Kidney (tissue), 14 donors: ENCODE data around the gene PIP4K2A. TPM values are rescaled to one million over a fixed set of nuclear protein-coding genes. Genes with fewer than 3 reads are reported as not detected.

ENCODE experiments used
- DNase-seq, 5 donors: peaks; one replicate each; pipeline ENCODE4 v3.0.0-alpha.2; 2013 to 2020
- FAIRE-seq: peaks from 2 replicates; lab custom pipeline; 2012; peaks lifted over from hg19 to GRCh38; lab: Jason Lieb, UNC
- H3K27ac ChIP-seq, 2 donors: one replicate each; pipeline ENCODE4 v1.7.0; 2013; ENCODE audit warnings: low read depth in 2 of 2, low read length in 2 of 2, inconsistent platforms in 1 of 2
- H3K27me3 ChIP-seq: one replicate; pipeline ENCODE4 v1.7.1; 2013; ENCODE audit warnings: low read length, inconsistent platforms; ENCODE audit not compliant: control insufficient read depth, insufficient read depth
- H3K36me3 ChIP-seq, 3 donors: one replicate each; pipeline versions ENCODE4 v1.7.0 to v1.7.1; 2013; ENCODE audit warnings: low read length in 3 of 3, control low read depth in 1 of 3, inconsistent platforms in 1 of 3; ENCODE audit not compliant: insufficient read depth in 3 of 3, control insufficient read depth in 2 of 3
- H3K4me1 ChIP-seq, 3 donors: one replicate each; pipeline versions ENCODE4 v1.7.0 to v1.7.1; 2013; ENCODE audit warnings: low read length in 3 of 3, inconsistent platforms in 1 of 3, low read depth in 1 of 3; ENCODE audit not compliant: control insufficient read depth in 2 of 3, insufficient read depth in 2 of 3
- H3K4me3 ChIP-seq, 3 donors: one replicate each; pipeline versions ENCODE4 v1.7.0 to v1.8.1; 2013; ENCODE audit warnings: low read length in 3 of 3, control low read depth in 1 of 3, inconsistent platforms in 1 of 3
- H3K9ac ChIP-seq, 3 donors: one replicate each; pipeline versions ENCODE4 v1.7.0 to v1.7.1; 2013; ENCODE audit warnings: low read length in 3 of 3, control low read depth in 1 of 3, inconsistent platforms in 1 of 3
- H3K9me3 ChIP-seq, 3 donors: one replicate each; pipeline versions ENCODE4 v1.7.0 to v1.7.1; 2013; ENCODE audit warnings: low read length in 3 of 3, control low read depth in 1 of 3, inconsistent platforms in 1 of 3; ENCODE audit not compliant: control insufficient read depth in 2 of 3, insufficient read depth in 1 of 3
- intact Hi-C: fragments of 100-400 bp; cut with DNase I; formaldehyde crosslinking; loops from one replicate; pipeline ENCODE4 v1.11.1; 2022
- polyA plus RNA-seq: library from polyadenylated mRNA; stranded (reverse); fragments of 350-450 nt; fragmentation: Illumina TruSeq; extraction: RNeasy Lipid Tissue Mini Kit (QIAGEN cat#74804); gene quantifications from one replicate; pipeline ENCODE4 v1.2.3, GENCODE V29; 2014; ENCODE audit warnings: low read depth, low replicate concordance; ENCODE audit not compliant: insufficient read depth
- total RNA-seq: library from RNA; stranded (reverse); fragmentation: NEBNext Ultra II Directional; extraction: Animal tissue kit (Norgen Biotek cat#: 25700); gene quantifications from one replicate; pipeline ENCODE4 v1.2.1, GENCODE V29; 2021
- TF ChIP-seq, protein P1 (sequence below): IDR thresholded peaks from 3 replicates; pipeline ENCODE4 v1.5.1; 2012; ENCODE audit warnings: mild to moderate bottlenecking, moderate library complexity, borderline replicate concordance; ENCODE audit not compliant: insufficient read depth; ENCODE audit errors: extremely low read depth
- donor health status: control.
- donor health status: control.
- donor health status: control.
- donor health status: control.
- donor health status: control.
- donor health status: DM: yes; HTN: yes; CAD: no.
- donor health status: Normal renal cell carcinoma (clear cell type).

PIP4K2A gene
- total and polyA plus RNA-seq, 2 donors from 2014 or later: 12.2 to 54.6 TPM

DNA sequence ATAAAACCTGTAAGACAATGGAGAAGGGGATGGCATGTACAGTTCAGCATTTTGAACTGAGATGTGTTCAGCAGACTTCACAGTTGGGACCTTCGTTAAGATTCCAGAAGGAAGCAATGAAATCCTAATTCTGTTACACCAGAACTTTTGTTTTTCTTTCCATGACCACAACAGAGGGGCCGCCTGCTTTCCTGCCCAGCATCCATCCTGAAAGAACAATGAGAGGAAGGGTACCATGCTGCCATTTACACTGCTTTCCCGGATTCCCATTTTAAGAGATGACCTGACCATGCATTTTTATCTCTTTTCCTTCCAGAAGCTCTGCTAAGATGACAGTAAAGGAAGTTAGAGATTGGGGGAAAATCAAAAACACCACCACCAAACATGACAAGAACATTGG, 92.7 kb downstream of the PIP4K2A start:
- DNase-seq (no peak), FAIRE-seq (no peak)
- TF ChIP-seq, protein P1, sequence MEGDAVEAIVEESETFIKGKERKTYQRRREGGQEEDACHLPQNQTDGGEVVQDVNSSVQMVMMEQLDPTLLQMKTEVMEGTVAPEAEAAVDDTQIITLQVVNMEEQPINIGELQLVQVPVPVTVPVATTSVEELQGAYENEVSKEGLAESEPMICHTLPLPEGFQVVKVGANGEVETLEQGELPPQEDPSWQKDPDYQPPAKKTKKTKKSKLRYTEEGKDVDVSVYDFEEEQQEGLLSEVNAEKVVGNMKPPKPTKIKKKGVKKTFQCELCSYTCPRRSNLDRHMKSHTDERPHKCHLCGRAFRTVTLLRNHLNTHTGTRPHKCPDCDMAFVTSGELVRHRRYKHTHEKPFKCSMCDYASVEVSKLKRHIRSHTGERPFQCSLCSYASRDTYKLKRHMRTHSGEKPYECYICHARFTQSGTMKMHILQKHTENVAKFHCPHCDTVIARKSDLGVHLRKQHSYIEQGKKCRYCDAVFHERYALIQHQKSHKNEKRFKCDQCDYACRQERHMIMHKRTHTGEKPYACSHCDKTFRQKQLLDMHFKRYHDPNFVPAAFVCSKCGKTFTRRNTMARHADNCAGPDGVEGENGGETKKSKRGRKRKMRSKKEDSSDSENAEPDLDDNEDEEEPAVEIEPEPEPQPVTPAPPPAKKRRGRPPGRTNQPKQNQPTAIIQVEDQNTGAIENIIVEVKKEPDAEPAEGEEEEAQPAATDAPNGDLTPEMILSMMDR: no peak
- H3K27ac ChIP-seq: peak overlapping the region; percentile 63 to 67
- no peaks in the 10 kb centered on the region for H3K36me3 ChIP-seq
- H3K4me1 ChIP-seq: peaks cover 3 to 45% (median 20%) of the 10 kb centered on the region in 3 donors
- no peak overlapping the region for H3K9ac ChIP-seq
- intact Hi-C loops: no loop called here
- H3K27me3 ChIP-seq: no peaks in the 10 kb centered on the region
- H3K4me3 ChIP-seq: no peak overlapping the region
- no peaks in the 10 kb centered on the region for H3K9me3 ChIP-seq

DNA sequence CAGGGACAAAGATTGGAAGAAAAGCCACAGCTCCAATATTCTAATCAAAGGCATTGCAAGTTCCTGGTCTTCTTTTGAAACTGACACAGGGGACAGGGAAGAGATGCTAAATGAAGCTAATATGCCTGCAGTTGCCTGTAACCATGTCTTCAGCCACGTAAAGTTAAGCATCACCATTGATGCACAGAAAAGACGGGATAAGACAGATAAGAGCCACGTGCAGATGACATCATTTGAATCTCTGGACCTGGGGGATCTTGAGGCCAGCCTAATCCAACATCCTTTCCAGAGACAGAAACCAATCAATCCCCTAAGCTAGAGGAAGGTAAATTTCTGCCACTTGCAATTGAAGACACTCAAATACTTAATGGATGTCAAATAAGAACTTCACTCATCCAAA, 93.4 kb downstream of the PIP4K2A start:
- Histone ChIP-seq H3K9me3 (no peaks in the 10 kb centered on the region), H3K4me3 (no peak overlapping the region), H3K4me1 (peaks cover 3 to 41% (median 24%) of the 10 kb centered on the region in 3 donors), H3K27me3 (no peaks in the 10 kb centered on the region), H3K36me3 (no peaks in the 10 kb centered on the region), H3K27ac (peak overlapping the region; percentile 47 to 71), H3K9ac (no peak overlapping the region)
- intact Hi-C loops: no loop called here
- TF ChIP-seq, protein P1: no peak
- DNase-seq: no peak
- no peak for FAIRE-seq

DNA sequence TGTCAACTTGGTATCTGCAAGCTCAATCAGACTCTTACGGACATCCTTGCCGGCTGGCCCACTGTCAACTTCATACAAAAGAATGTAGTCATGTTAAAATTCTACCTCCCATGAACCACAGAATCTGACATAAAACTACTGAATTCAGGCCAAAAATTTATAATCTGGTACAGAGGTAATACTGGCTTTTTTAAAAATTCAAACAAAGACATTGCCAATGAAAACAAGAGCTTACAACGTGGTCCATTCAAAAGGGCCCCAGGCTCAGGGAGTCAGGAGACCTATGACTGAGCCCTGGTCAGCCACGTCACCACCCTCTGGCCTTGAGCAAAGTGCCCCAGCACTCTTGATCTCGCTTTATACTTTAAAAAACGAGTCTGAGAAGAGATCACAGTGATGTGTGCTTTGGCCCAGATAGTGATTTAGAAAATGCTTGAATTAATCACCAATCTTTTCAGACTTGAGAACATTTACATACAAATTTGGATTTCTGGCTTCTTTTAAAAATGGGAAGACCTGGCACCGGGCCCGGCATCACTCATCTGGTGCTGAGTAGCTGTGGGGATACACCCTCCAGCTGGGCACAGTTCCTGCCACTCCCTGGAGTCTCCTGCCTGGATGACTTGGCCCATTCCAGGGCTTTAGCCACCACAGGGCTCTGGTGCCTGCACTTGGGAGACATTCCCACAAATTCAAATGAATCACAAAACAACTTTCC, 94.1 kb downstream of the PIP4K2A start:
- Histone ChIP-seq H3K4me1 (peaks cover 0 to 35% (median 21%) of the 10 kb centered on the region in 3 donors), H3K9me3 (no peaks in the 10 kb centered on the region), H3K9ac (no peak overlapping the region), H3K27me3 (no peaks in the 10 kb centered on the region), H3K4me3 (no peak overlapping the region), H3K36me3 (no peaks in the 10 kb centered on the region), H3K27ac (peak overlapping the region; percentile 47 to 71)
- peak in 1 of 5 donors; percentile 93 for DNase-seq
- peak; percentile 27 for FAIRE-seq
- intact Hi-C loops: no loop called here
- TF ChIP-seq, protein P1: no peak

DNA sequence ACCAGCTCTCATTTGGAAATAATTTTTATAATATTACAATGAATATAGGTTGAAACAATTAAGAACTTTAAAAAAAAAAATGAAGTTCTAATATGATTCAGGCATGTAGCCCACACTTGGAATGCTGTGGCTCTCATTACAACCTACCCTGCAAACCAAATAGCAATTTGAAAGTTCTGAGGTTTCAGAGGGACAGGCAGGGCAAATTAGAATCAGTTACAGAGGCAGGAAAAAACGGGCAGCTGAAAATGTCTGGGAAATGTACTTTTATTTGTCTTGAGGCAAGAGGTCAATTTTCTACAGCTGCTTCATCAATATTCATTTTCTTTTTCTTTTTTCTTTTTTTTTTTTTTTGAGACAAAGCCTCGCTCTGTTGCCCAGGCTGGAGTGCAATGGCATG, 95.3 kb downstream of the PIP4K2A start:
- FAIRE-seq: no peak
- H3K36me3 ChIP-seq: no peaks in the 10 kb centered on the region
- TF ChIP-seq, protein P1: no peak
- no peak overlapping the region for H3K27ac ChIP-seq
- no peaks in the 10 kb centered on the region for H3K27me3 ChIP-seq
- intact Hi-C loops: no loop called here
- peaks cover 0 to 25% (median 21%) of the 10 kb centered on the region in 3 donors for H3K4me1 ChIP-seq
- H3K9ac ChIP-seq: no peak overlapping the region
- no peak for DNase-seq
- H3K9me3 ChIP-seq: no peaks in the 10 kb centered on the region
- H3K4me3 ChIP-seq: no peak overlapping the region
